K562 (cell line): Measurements from ENCODE around the gene OIT3. TPM values are rescaled to one million over a fixed set of nuclear protein-coding genes. Genes with fewer than 3 reads are reported as not detected.

Experiments
- ATAC-seq: fragments of 200-7000 bp; cut with Tn5 transposase; 3 replicates; pipeline ENCODE4 v1.9.1; 2020; ENCODE audit warnings: moderate library complexity
- BruUV-seq: library from RNA; stranded (reverse); fragments of 400-500 nt; replicated peaks from 2 replicates; lab custom pipeline; 2021; lab: Mats Ljungman, UMichigan
- CTCF ChIA-PET: fragments of 300-600 bp; formaldehyde crosslinking; extraction: SDS; loops from one replicate; lab custom pipeline; 2021; ENCODE audit warnings: low intra/inter-chr PET ratio; lab: Yijun Ruan, JAX
- POLR2A ChIA-PET: fragments of 300-600, 350-650 bp; sonication (Branson Sonifier 250); formaldehyde crosslinking; extraction: SDS; loops from one replicate; lab custom pipeline; 2021; ENCODE audit warnings: antibody characterized with exemption, inconsistent platforms; lab: Yijun Ruan, JAX
- DNase-seq, 4 experiments: peaks; one replicate each; pipeline versions ENCODE4 v3.0.0 to v3.0.0-alpha.2; 2011 to 2018; ENCODE audit warnings: low spot score in 3 of 4, mixed read lengths in 3 of 4; ENCODE audit errors: extremely low read depth in 1 of 4
- FAIRE-seq: peaks from 2 replicates; lab custom pipeline; 2011; peaks lifted over from hg19 to GRCh38; lab: Jason Lieb, UNC
- H2AFZ ChIP-seq: 2 replicates; pipeline ENCODE4 v1.6.0; 2011; ENCODE audit warnings: low read depth, low read length, control low read depth, inconsistent platforms
- H3K27ac ChIP-seq: fragments of 200-600 bp; 3 replicates; pipeline ENCODE4 v1.8.0; 2011; ENCODE audit warnings: low read depth, mild to moderate bottlenecking, control low read depth, inconsistent platforms, low read length, moderate library complexity, mixed read lengths; ENCODE audit errors: extremely low read depth
- H3K27me3 ChIP-seq, 2 experiments: fragments of 300-600 bp in 1 of 2; 2 replicates in 1 of 2; 3 replicates in 1 of 2; pipeline versions ENCODE4 v1.6.0 to v1.8.0; 2011; ENCODE audit warnings: inconsistent platforms in 2 of 2, low read length in 2 of 2, mild to moderate bottlenecking in 1 of 2, mixed read lengths in 1 of 2, moderate library complexity in 1 of 2; ENCODE audit not compliant: control insufficient read depth in 2 of 2, insufficient read depth in 2 of 2
- H3K36me3 ChIP-seq: fragments of 300-600 bp; 3 replicates; pipeline ENCODE4 v1.8.0; 2011; ENCODE audit warnings: mild to moderate bottlenecking, low read length, inconsistent platforms; ENCODE audit not compliant: control insufficient read depth, insufficient read depth
- H3K4me1 ChIP-seq, 2 experiments: fragments of 200-600 bp in 1 of 2; replicated peaks in 1 of 2; 2 replicates in 1 of 2; 3 replicates in 1 of 2; pipeline versions ENCODE4 v1.5.1 to v1.8.0; 2011; ENCODE audit warnings: inconsistent platforms in 2 of 2, low read length in 2 of 2, mild to moderate bottlenecking in 1 of 2, mixed read lengths in 1 of 2, moderate library complexity in 1 of 2; ENCODE audit not compliant: control insufficient read depth in 2 of 2, insufficient read depth in 2 of 2
- H3K4me2 ChIP-seq: 2 replicates; pipeline ENCODE4 v1.6.1; 2011; ENCODE audit warnings: low read length, control low read depth, inconsistent platforms, mixed read lengths; ENCODE audit not compliant: insufficient read depth
- H3K4me3 ChIP-seq: fragments of 200-600 bp; sonication (generic), shearing (Covaris generic); 2 replicates; pipeline ENCODE4 v1.5.1; 2016; ENCODE audit warnings: control low read depth, inconsistent platforms
- H3K79me2 ChIP-seq: fragments of 200-600 bp; 3 replicates; pipeline ENCODE4 v1.8.0; 2011; ENCODE audit warnings: low read length, inconsistent platforms; ENCODE audit not compliant: control insufficient read depth, insufficient read depth
- H3K9ac ChIP-seq, 2 experiments: 2 replicates each; pipeline versions ENCODE4 v1.6.0 to v1.6.1; 2011; ENCODE audit warnings: low read depth in 2 of 2, low read length in 2 of 2, control low read depth in 1 of 2, inconsistent platforms in 1 of 2, mild to moderate bottlenecking in 1 of 2, mixed read lengths in 1 of 2; ENCODE audit not compliant: insufficient read depth in 1 of 2
- H3K9me1 ChIP-seq: one replicate; pipeline ENCODE4 v1.6.0; 2011; ENCODE audit warnings: inconsistent platforms, mild to moderate bottlenecking, low read length, moderate library complexity; ENCODE audit not compliant: control insufficient read depth, insufficient read depth
- H3K9me3 ChIP-seq: replicated peaks from 2 replicates; pipeline ENCODE4 v1.5.1; 2011; ENCODE audit warnings: low read depth, low read length, inconsistent platforms; ENCODE audit not compliant: control insufficient read depth, insufficient read depth
- H4K20me1 ChIP-seq: replicated peaks from 2 replicates; pipeline ENCODE4 v1.6.1; 2011; ENCODE audit warnings: low read length, inconsistent platforms, mixed read lengths; ENCODE audit not compliant: control insufficient read depth, insufficient read depth
- BRD4 ChIP-seq: fragments of 200-600 bp; sonication (generic); IDR thresholded peaks from 2 replicates; pipeline ENCODE4 v1.6.1; 2017; ENCODE audit warnings: inconsistent platforms
- CXXC5 ChIP-seq: fragments of 250-450 bp; sonication (Bioruptor Pico); IDR thresholded peaks from 2 replicates; pipeline ENCODE4 v1.8.0; 2022; ENCODE audit warnings: inconsistent platforms, mild to moderate bottlenecking, moderate library complexity
- GATAD2A ChIP-seq: fragments of 450-650 bp; IDR thresholded peaks from 2 replicates; pipeline ENCODE4 v1.6.1; 2017
- MTA1 ChIP-seq: fragments of 450-650 bp; IDR thresholded peaks from 2 replicates; pipeline ENCODE4 v1.6.1; 2017; ENCODE audit warnings: borderline replicate concordance
- NCOA2 ChIP-seq, 2 experiments: fragments of 450-650 bp; IDR thresholded peaks; 2 replicates each; pipeline ENCODE4 v1.6.1; 2018; ENCODE audit warnings: mild to moderate bottlenecking in 2 of 2, moderate library complexity in 1 of 2; ENCODE audit not compliant: partially characterized antibody in 2 of 2
- NFIC ChIP-seq: fragments of 450-650 bp; IDR thresholded peaks from 2 replicates; pipeline ENCODE4 v1.6.1; 2017; ENCODE audit warnings: mild to moderate bottlenecking, inconsistent platforms
- NFIX ChIP-seq: fragments of 250-450 bp; sonication (Bioruptor Pico); IDR thresholded peaks from 2 replicates; pipeline ENCODE4 v1.4.0; 2020; ENCODE audit warnings: low read depth, mild to moderate bottlenecking, moderate library complexity
- PCBP2 ChIP-seq: fragments of 200-400 bp; formaldehyde crosslinking; IDR thresholded peaks from 2 replicates; pipeline ENCODE4 v1.6.1; 2018; ENCODE audit warnings: low read length, low read depth, mild to moderate bottlenecking, moderate library complexity; ENCODE audit not compliant: poor library complexity, severe bottlenecking
- PHF20 ChIP-seq: fragments of 450-650 bp; IDR thresholded peaks from 2 replicates; pipeline ENCODE4 v1.6.1; 2018; ENCODE audit not compliant: partially characterized antibody
- TAF1 ChIP-seq: IDR thresholded peaks from 2 replicates; pipeline ENCODE4 v1.6.1; 2011; ENCODE audit warnings: mild to moderate bottlenecking, low read length, moderate library complexity; ENCODE audit not compliant: insufficient read depth, control insufficient read depth, severe bottlenecking; ENCODE audit errors: extremely low read depth
- ZBTB7A ChIP-seq: IDR thresholded peaks from 2 replicates; pipeline ENCODE4 v1.6.1; 2011; ENCODE audit warnings: low read depth, mild to moderate bottlenecking, low read length, moderate library complexity, borderline replicate concordance; ENCODE audit not compliant: control insufficient read depth
- ZFP1 ChIP-seq: fragments of 450-650 bp; formaldehyde crosslinking; IDR thresholded peaks from 2 replicates; pipeline ENCODE4 v1.4.0; 2020; ENCODE audit warnings: mild to moderate bottlenecking, mixed read lengths
- ZZZ3 ChIP-seq: fragments of 450-650 bp; IDR thresholded peaks from 2 replicates; pipeline ENCODE4 v1.6.1; 2016; ENCODE audit warnings: antibody characterized with exemption, mild to moderate bottlenecking, moderate library complexity
- WGBS: fragments of 100-300 bp; shearing (Covaris generic); methylation state at CpG from one replicate; pipeline ENCODE4 v1.1.6; 2016; ENCODE audit warnings: low coverage, mixed read lengths; ENCODE audit not compliant: insufficient coverage; ENCODE audit errors: missing lambda C conversion rate; 5-methylcytosine and 5-hydroxymethylcytosine counted together
- in situ Hi-C: fragments of 300-500 bp; cut with MboI; formaldehyde crosslinking; loops from 4 replicates; pipeline ENCODE4 v1.15.0; 2018; ENCODE audit warnings: inconsistent platforms, mixed read lengths
- intact Hi-C: fragments of 100-400 bp; cut with micrococcal nuclease; formaldehyde crosslinking; loops from 2 replicates; pipeline ENCODE4 v1.14.2; 2022
- polyA plus RNA-seq, 8 experiments: library from polyadenylated mRNA; depleted of rRNA in 4 of 8; stranded (reverse) in 5 of 8; unstranded in 3 of 8; fragments of >200 nt; fragmentation: Nextera tagmentation in 2 of 8; fragmentation: Illumina TruSeq in 1 of 8; extraction: Ambion mirVana in 2 of 8; extraction: Trizol in 1 of 8; gene quantifications; 2 replicates each; pipeline versions ENCODE4 v1.2.1 to v1.2.3, GENCODE V29; 2011 to 2014; ENCODE audit warnings: inconsistent platforms in 1 of 8, missing spikeins in 1 of 8
- total RNA-seq, 7 experiments: library from RNA; depleted of rRNA in 6 of 7; stranded (reverse); fragments of >200 nt in 6 of 7; fragmentation: Illumina TruSeq in 2 of 7; extraction: Trizol in 2 of 7; gene quantifications; 2 replicates each; pipeline versions ENCODE4 v1.2.1 to v1.2.3, GENCODE V29; 2011 to 2021; ENCODE audit warnings: low replicate concordance in 1 of 7
- TF ChIP-seq, protein P1 (sequence below): fragments of 250-450 bp; sonication (Bioruptor Pico); IDR thresholded peaks from 2 replicates; pipeline ENCODE4 v1.4.0; 2020
- TF ChIP-seq, protein P2 (sequence below): fragments of 450-650 bp; conservative IDR thresholded peaks from 2 replicates; pipeline ENCODE4 v1.6.1; 2016; ENCODE audit warnings: missing genetic modification characterization, low read depth, mild to moderate bottlenecking, missing compliant biosample characterization, moderate library complexity
- TF ChIP-seq, protein P3 (sequence below): sonication (generic); formaldehyde crosslinking; IDR thresholded peaks from 2 replicates; pipeline ENCODE4 v1.8.1; 2023; ENCODE audit warnings: missing genetic modification reagents, mild to moderate bottlenecking, borderline replicate concordance

Gene OIT3
- total and polyA plus RNA-seq, 9 of the 15 experiments (the other 6 are each of a cell fraction or from before 2014, with no cell fraction given) = not detected

DNA sequence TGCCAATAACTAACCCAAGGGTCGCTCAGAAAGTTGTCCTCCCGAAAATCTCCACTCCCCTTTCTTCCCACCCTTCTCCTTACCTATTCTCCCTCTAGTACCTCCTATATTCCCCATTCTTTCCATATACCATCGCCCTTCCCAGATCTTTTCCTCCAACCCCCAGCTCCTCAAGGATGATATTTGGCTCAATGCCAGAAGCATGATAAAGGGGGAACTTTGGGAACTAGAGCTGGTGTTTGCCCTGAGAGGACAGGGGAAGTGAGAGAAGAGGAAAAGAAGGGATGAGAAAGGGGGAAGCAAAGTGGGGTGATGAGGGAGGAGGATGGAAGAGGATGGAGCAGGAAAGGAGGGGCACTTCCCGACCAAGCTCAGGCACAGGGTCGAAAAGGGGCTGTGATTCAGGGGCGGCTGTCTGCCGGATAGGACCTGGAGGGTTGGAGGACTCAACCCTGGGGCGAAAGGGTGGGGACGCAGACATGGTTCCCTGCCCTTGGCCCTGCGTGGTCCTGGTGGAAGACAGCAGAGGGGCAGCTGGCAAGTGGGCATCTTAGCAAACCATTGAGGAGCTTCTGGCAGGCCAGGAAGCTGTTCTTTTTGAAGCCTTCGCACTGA lies 1.8 kb downstream of the OIT3 start:
- Histone ChIP-seq H3K4me3 (no peak overlapping the region), H3K27ac (no peak overlapping the region), H3K27me3 (peaks cover 5 to 6% of the 10 kb centered on the region in 2 experiments; a peak in 4 of 5 replicates), H3K9me1 (no peaks in the 10 kb centered on the region), H2AFZ (no peak overlapping the region), H3K9me3 (no peaks in the 10 kb centered on the region), H3K4me1 (peaks cover 0 to 5% of the 10 kb centered on the region in 2 experiments; a peak in 3 of 5 replicates), H3K79me2 (no peaks in the 10 kb centered on the region), H3K9ac (no peak overlapping the region), H4K20me1 (no peaks in the 10 kb centered on the region), H3K36me3 (no peaks in the 10 kb centered on the region), H3K4me2 (no peak overlapping the region)
- TF ChIP-seq NFIX (CRISPR knock-in tag) (peak; percentile 94), CXXC5 (CRISPR knock-in tag) (no peak), ZBTB7A (no peak), PCBP2 (peak; percentile 18), ZFP1 (CRISPR knock-in tag) (no peak), BRD4 (no peak), ZZZ3 (no peak), NFIC (peak; percentile 99), NCOA2 (IDR thresholded peaks at IDR 0.05; ENCODE audit: partially characterized antibody in 2 of 2) (peak in 1 of 2 experiments; percentile 44), MTA1 (no peak), TAF1 (no peak), GATAD2A (no peak), PHF20 (no peak)
- TF ChIP-seq, protein P1, sequence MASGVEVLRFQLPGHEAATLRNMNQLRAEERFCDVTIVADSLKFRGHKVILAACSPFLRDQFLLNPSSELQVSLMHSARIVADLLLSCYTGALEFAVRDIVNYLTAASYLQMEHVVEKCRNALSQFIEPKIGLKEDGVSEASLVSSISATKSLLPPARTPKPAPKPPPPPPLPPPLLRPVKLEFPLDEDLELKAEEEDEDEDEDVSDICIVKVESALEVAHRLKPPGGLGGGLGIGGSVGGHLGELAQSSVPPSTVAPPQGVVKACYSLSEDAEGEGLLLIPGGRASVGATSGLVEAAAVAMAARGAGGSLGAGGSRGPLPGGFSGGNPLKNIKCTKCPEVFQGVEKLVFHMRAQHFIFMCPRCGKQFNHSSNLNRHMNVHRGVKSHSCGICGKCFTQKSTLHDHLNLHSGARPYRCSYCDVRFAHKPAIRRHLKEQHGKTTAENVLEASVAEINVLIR (CRISPR knock-in tag) = no peak
- TF ChIP-seq, protein P2, sequence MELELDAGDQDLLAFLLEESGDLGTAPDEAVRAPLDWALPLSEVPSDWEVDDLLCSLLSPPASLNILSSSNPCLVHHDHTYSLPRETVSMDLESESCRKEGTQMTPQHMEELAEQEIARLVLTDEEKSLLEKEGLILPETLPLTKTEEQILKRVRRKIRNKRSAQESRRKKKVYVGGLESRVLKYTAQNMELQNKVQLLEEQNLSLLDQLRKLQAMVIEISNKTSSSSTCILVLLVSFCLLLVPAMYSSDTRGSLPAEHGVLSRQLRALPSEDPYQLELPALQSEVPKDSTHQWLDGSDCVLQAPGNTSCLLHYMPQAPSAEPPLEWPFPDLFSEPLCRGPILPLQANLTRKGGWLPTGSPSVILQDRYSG (tag) = no peak
- TF ChIP-seq, protein P3, sequence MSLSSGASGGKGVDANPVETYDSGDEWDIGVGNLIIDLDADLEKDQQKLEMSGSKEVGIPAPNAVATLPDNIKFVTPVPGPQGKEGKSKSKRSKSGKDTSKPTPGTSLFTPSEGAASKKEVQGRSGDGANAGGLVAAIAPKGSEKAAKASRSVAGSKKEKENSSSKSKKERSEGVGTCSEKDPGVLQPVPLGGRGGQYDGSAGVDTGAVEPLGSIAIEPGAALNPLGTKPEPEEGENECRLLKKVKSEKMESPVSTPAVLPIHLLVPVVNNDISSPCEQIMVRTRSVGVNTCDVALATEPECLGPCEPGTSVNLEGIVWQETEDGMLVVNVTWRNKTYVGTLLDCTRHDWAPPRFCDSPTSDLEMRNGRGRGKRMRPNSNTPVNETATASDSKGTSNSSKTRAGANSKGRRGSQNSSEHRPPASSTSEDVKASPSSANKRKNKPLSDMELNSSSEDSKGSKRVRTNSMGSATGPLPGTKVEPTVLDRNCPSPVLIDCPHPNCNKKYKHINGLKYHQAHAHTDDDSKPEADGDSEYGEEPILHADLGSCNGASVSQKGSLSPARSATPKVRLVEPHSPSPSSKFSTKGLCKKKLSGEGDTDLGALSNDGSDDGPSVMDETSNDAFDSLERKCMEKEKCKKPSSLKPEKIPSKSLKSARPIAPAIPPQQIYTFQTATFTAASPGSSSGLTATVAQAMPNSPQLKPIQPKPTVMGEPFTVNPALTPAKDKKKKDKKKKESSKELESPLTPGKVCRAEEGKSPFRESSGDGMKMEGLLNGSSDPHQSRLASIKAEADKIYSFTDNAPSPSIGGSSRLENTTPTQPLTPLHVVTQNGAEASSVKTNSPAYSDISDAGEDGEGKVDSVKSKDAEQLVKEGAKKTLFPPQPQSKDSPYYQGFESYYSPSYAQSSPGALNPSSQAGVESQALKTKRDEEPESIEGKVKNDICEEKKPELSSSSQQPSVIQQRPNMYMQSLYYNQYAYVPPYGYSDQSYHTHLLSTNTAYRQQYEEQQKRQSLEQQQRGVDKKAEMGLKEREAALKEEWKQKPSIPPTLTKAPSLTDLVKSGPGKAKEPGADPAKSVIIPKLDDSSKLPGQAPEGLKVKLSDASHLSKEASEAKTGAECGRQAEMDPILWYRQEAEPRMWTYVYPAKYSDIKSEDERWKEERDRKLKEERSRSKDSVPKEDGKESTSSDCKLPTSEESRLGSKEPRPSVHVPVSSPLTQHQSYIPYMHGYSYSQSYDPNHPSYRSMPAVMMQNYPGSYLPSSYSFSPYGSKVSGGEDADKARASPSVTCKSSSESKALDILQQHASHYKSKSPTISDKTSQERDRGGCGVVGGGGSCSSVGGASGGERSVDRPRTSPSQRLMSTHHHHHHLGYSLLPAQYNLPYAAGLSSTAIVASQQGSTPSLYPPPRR (CRISPR knock-in tag) = no peak
- BruUV-seq = no TSS peak
- ChIA-PET POLR2A (interaction anchor here (0.8 kb wide), 1 partner anchor 14 kb away, joined by 3 read pairs; no protein-coding TSS in a partner anchor), CTCF (no interaction called here)
- no peak for FAIRE-seq
- ATAC-seq = no peak
- in situ Hi-C loops (no loop called here), intact Hi-C loops (no loop called here)
- no peak for DNase-seq
- 18% methylated on average over 11 of the region's 11 CpGs for WGBS
